Loucy (cell line): Measurements from ENCODE around the gene ELAC1.

Experiments
- H2AFZ ChIP-seq: fragments of 200-600 bp; sonication (generic); 2 replicates; pipeline ENCODE4 v1.6.0; 2016; ENCODE audit warnings: antibody characterized with exemption, mild to moderate bottlenecking, low read length, moderate library complexity
- H3F3A ChIP-seq: fragments of 200-600 bp; 2 replicates; pipeline ENCODE4 v1.6.0; 2016; ENCODE audit warnings: antibody characterized with exemption, low read depth, mild to moderate bottlenecking
- H3K27me3 ChIP-seq: fragments of 200-600 bp; sonication (generic); 2 replicates; pipeline ENCODE4 v1.6.1; 2014; ENCODE audit warnings: low read length, mild to moderate bottlenecking; ENCODE audit not compliant: insufficient read depth, poor library complexity, severe bottlenecking
- H3K36me3 ChIP-seq: fragments of 200-600 bp; sonication (generic); 2 replicates; pipeline ENCODE4 v1.6.1; 2016; ENCODE audit warnings: low read length; ENCODE audit not compliant: insufficient read depth
- H3K4me1 ChIP-seq: fragments of 200-600 bp; sonication (generic); 2 replicates; pipeline ENCODE4 v1.5.1; 2014; ENCODE audit warnings: low read length, mild to moderate bottlenecking; ENCODE audit not compliant: insufficient read depth, poor library complexity, severe bottlenecking
- H3K4me2 ChIP-seq: fragments of 200-600 bp; sonication (generic); 2 replicates; pipeline ENCODE4 v1.6.0; 2014; ENCODE audit warnings: antibody characterized with exemption, low read length, low read depth, mild to moderate bottlenecking; ENCODE audit not compliant: poor library complexity, severe bottlenecking
- H3K4me3 ChIP-seq: fragments of 200-600 bp; sonication (generic); 2 replicates; pipeline ENCODE4 v1.5.1; 2014; ENCODE audit warnings: low read length, mild to moderate bottlenecking, mixed read lengths; ENCODE audit not compliant: poor library complexity, severe bottlenecking
- H3K79me2 ChIP-seq: fragments of 200-600 bp; sonication (generic); 2 replicates; pipeline ENCODE4 v1.6.1; 2014; ENCODE audit warnings: low read length; ENCODE audit not compliant: insufficient read depth
- H3K9ac ChIP-seq: fragments of 200-600 bp; sonication (generic); 2 replicates; pipeline ENCODE4 v1.6.0; 2014; ENCODE audit warnings: mild to moderate bottlenecking, low read depth, low read length, moderate library complexity; ENCODE audit not compliant: poor library complexity, severe bottlenecking
- H3K9me2 ChIP-seq: fragments of 200-600 bp; sonication (generic); replicated peaks from 2 replicates; pipeline ENCODE4 v1.6.1; 2016; ENCODE audit warnings: low read depth, low read length, mixed read lengths
- H3K9me3 ChIP-seq: fragments of 200-600 bp; sonication (generic); 2 replicates; pipeline ENCODE4 v1.6.1; 2014; ENCODE audit warnings: mild to moderate bottlenecking, antibody characterized with exemption, low read length, low read depth; ENCODE audit not compliant: insufficient read depth
- H4K20me1 ChIP-seq: fragments of 200-600 bp; sonication (generic); 2 replicates; pipeline ENCODE4 v1.6.0; 2014; ENCODE audit warnings: antibody characterized with exemption, low read length, mild to moderate bottlenecking; ENCODE audit not compliant: insufficient read depth, poor library complexity, severe bottlenecking
- CTCF ChIP-seq: fragments of 200-600 bp; sonication (generic); conservative IDR thresholded peaks from 2 replicates; pipeline ENCODE4 v1.5.1; 2014; ENCODE audit warnings: mild to moderate bottlenecking, antibody characterized with exemption, low read length
- EZH2phosphoT487 ChIP-seq: fragments of 200-600 bp; IDR thresholded peaks from 2 replicates; pipeline ENCODE4 v1.6.1; 2018; ENCODE audit warnings: antibody characterized with exemption, mild to moderate bottlenecking, moderate library complexity, borderline replicate concordance

Gene ELAC1

GRCh38 chr18:51020536-51020935 is 52.7 kb downstream of the ELAC1 start:
- H3K9ac ChIP-seq, result no peak overlapping the region
- TF ChIP-seq CTCF, result no peak
- TF ChIP-seq EZH2phosphoT487, result no peak
- H3F3A ChIP-seq, result no peaks in the 10 kb centered on the region

GRCh38 chr18:51021226-51021965 is 53.6 kb downstream of the ELAC1 start:
- TF ChIP-seq CTCF (no peak), EZH2phosphoT487 (no peak)

More at GRCh38 chr18:51020536-51020935, 52.7 kb downstream of the ELAC1 start:
- Histone ChIP-seq H3K36me3 (no peaks in the 10 kb centered on the region), H3K9me3 (no peaks in the 10 kb centered on the region), H4K20me1 (no peaks in the 10 kb centered on the region), H3K4me1 (no peaks in the 10 kb centered on the region), H2AFZ (no peak overlapping the region), H3K27me3 (no peaks in the 10 kb centered on the region), H3K79me2 (no peaks in the 10 kb centered on the region), H3K4me3 (no peak overlapping the region), H3K4me2 (no peak overlapping the region), H3K9me2 (no peaks in the 10 kb centered on the region)

GRCh38 chr18:51025512-51025911 is 57.7 kb downstream of the ELAC1 start:
- Histone ChIP-seq H3K79me2 (peaks cover 22% of the 10 kb centered on the region), H3K4me3 (no peak overlapping the region), H3F3A (no peaks in the 10 kb centered on the region), H3K27me3 (no peaks in the 10 kb centered on the region), H3K9me2 (no peaks in the 10 kb centered on the region), H2AFZ (no peak overlapping the region), H3K4me1 (peaks cover 16% of the 10 kb centered on the region), H4K20me1 (no peaks in the 10 kb centered on the region), H3K9ac (no peak overlapping the region), H3K9me3 (no peaks in the 10 kb centered on the region), H3K36me3 (no peaks in the 10 kb centered on the region), H3K4me2 (no peak overlapping the region)
- TF ChIP-seq CTCF, result no peak
- no peak for TF ChIP-seq EZH2phosphoT487

More at GRCh38 chr18:51021226-51021965, 53.6 kb downstream of the ELAC1 start:
- Histone ChIP-seq H3K4me1 (no peaks in the 10 kb centered on the region), H3K9ac (no peak overlapping the region), H3K4me3 (no peak overlapping the region), H3K36me3 (no peaks in the 10 kb centered on the region), H3K4me2 (no peak overlapping the region), H2AFZ (no peak overlapping the region), H4K20me1 (no peaks in the 10 kb centered on the region), H3K9me2 (no peaks in the 10 kb centered on the region), H3K27me3 (no peaks in the 10 kb centered on the region), H3K9me3 (no peaks in the 10 kb centered on the region), H3K79me2 (no peaks in the 10 kb centered on the region), H3F3A (no peaks in the 10 kb centered on the region)
